ENCODE measurements around the gene SLC22A31. TPM values are rescaled to one million over a fixed set of nuclear protein-coding genes. Genes with fewer than 3 reads are reported as not detected.

The SLC22A31 gene
- total RNA-seq, result not detected

DNA sequence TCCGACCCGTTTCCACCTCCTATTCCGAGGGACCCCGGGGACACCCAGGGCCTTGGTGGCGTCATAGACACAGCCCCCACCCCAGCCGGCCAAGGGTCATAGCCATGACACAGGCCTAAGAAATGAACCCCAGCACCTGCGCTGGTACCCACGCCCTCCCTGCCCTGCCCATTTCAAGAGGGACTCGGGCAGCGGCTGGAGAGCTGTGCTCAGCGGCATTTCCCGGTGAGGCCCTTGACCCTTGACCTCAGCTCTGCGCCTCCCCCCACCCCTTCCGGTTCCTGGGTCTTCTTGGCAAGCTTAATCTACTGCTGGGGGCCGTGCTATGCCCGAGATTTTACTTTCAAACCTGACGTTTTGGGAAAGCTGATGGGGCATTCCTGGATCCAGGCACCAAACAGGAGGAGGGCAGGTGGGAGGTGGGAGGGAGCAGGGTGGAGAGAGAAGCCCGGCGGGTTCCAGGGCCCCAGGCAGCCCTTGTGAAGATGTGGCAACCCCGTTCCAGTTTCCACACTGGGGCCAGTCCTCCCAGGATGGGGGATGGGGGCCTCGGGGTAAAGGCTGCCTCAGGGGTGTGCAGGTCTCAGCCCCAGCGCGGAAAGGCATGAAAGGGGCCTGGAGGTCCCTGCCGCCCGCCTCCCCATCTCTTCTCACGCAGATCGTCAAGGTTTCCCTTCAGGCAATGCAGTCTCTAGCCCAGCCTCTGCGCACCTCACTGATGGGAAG is at the start of gene SLC22A31:
Gene SLC22A31 (minus strand): TSS at position 414 of the 726 bp plus-strand sequence. CDS start 36 bp downstream, at position 378.
- TF ChIP-seq, protein P1, sequence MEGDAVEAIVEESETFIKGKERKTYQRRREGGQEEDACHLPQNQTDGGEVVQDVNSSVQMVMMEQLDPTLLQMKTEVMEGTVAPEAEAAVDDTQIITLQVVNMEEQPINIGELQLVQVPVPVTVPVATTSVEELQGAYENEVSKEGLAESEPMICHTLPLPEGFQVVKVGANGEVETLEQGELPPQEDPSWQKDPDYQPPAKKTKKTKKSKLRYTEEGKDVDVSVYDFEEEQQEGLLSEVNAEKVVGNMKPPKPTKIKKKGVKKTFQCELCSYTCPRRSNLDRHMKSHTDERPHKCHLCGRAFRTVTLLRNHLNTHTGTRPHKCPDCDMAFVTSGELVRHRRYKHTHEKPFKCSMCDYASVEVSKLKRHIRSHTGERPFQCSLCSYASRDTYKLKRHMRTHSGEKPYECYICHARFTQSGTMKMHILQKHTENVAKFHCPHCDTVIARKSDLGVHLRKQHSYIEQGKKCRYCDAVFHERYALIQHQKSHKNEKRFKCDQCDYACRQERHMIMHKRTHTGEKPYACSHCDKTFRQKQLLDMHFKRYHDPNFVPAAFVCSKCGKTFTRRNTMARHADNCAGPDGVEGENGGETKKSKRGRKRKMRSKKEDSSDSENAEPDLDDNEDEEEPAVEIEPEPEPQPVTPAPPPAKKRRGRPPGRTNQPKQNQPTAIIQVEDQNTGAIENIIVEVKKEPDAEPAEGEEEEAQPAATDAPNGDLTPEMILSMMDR (IDR thresholded peaks at IDR 0.05; ENCODE audit: low read depth), result no peak

DNA sequence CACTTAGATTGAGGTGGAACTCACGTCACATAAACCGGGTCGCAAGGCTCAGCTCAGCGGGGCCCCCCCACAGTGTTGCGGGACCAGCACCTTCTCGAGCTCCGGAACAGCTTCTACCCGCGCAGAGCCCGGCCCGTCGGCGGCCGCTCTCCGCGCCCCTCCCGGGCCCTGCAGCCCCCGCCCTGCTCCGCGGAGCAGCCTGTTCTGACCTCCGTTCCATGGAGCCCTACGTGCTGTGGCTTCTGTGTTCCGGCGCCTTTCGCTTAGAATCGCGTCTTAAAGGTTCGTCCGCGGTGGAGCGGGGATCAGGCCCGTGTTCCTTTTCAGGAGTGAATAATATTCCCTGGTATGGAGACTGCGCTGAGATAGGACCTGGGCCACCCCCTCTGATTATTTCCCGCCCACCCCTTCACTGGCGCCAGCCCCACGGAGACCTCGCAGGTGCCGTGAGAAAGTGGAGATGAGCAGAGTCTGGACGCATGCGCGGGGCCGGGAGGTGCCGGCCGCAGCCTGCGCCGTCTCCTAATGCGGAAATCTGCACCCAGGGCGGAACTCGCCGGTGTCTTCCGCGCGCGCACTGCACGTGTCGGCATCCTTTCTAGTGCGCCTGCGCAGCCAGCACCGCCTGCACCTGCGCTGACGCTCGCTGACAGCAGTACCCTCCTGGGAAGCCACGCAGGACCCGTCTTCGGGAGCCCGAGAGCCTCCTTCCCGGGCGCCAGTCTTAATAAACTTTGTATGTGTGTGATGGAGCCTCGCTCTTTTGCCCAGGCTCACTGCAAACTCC is 48.1 kb upstream of the SLC22A31 start:
- TF ChIP-seq, protein P1 (IDR thresholded peaks at IDR 0.05; ENCODE audit: low read depth), result no peak

DNA sequence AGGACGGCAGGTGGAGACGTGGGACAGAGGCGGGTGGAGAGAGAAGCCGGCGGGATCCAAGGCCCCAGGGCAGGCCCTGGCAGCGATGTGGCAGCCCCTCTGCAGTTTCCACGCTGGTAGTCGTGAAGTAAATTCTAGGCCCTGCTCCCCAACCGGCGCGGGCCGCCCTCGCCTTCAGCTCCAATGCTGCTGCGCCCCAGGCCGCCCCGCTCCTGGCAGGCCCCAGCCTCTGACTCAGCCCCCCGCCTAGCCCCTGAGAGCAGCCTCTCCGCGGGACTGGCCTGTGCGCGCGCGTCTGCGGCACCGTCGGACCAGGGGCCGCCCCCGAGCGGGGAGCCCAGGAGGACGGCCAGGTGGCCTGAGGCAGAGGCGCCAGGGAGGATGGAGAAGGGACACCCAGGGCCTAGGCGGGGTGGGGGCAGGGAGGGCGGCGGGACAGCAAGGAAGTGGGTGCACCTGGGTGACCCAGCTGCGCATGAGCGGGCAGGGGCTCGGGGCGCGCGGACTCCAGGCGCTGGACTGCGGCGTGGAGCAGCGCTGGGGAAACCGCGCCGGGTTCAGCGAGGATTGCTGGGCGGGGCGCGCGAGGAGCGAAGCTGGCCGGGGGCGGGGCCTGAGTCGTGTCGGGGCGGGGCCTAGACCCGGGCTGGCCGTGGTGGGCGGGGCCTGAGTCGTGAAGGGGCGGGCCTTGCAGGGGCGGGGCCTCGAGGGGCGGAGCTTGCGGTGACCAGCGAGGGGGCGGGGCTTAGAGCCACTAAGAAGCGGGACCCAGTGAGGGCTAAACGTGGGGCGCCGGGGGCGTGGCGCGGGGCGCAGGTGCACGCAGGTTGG is 46.8 kb upstream of the SLC22A31 start:
- TF ChIP-seq, protein P1 (IDR thresholded peaks at IDR 0.05; ENCODE audit: low read depth), result no peak

DNA sequence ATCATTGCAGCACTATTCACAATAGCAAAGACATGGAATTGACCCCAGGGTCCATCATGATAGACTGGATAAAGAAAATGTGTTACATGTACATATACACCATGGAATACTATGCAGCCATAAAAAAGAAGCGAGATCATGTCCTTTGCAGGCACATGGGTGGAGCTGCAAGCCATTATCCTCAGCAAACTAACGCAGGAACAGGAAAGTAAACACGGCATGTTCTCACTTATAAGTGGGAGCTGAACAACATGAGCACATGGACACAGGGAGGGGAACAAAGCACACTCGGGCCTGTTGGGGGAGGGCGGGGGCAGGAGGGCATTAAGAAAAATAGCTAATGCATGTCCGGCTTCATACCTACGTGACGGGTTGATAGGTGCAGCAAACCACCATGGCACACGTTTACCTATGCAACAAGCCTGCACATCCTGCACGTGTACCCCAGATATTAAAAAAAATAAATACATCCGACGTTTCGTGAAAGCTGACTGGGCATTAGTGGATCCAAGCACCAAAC is 46.1 kb upstream of the SLC22A31 start:
- TF ChIP-seq, protein P1 (IDR thresholded peaks at IDR 0.05; ENCODE audit: low read depth), result no peak

DNA sequence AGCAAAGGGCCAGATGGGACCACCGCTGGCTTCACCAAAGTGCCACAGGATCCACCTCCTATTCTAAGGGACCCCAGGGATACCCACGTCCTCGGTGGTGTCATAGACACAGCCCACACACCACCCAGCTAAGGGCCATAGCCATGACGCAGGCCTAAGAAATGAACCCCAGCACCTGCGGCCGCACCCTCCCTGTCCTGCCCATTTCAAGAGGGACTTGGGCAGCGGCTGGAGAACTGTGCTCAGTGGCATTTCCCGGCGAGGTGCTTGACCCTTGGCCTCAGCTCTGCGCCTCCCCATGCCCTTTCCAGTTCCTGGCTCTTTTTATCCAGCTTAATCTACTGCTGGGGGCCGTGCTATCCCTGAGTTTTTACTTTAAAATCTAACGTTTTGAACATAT is 44.4 kb upstream of the SLC22A31 start:
- TF ChIP-seq, protein P1 (IDR thresholded peaks at IDR 0.05; ENCODE audit: low read depth), result no peak

DNA sequence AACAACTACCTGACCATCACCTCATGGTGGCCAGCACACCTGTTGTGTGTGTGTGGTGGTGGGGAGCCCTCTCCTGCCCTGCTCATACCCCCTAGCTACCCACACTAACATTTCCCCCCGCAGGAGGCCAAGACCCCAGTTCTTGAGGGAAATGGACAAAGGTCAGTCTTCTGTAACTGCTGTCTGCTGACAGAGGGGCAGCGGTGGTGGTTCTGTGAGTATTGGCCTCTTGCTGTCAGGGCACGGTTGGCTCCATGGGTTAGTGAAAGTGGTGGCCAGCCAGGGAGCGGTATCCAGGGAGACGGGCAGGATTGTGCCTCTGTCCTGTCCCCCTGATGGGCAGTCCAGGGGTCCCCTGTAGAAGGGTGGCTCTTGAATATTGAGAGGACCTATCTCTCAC is 43.3 kb upstream of the SLC22A31 start:
- TF ChIP-seq, protein P1 (IDR thresholded peaks at IDR 0.05; ENCODE audit: low read depth), result no peak

Data from subcutaneous adipose tissue (tissue), 4 donors.